H1 (cell line): Measurements from ENCODE around the gene TRIM24. TPM values are rescaled to one million over a fixed set of nuclear protein-coding genes. Genes with fewer than 3 reads are reported as not detected.

Source experiments
- CTCF ChIA-PET: fragments of 300-600 bp; sonication (Branson Sonifier 250); formaldehyde crosslinking; loops from one replicate; lab custom pipeline; 2021; ENCODE audit not compliant: partially characterized antibody; lab: Charles Lee
- POLR2A ChIA-PET: fragments of 300-600 bp; sonication (Branson Sonifier 250); formaldehyde crosslinking; loops from one replicate; lab custom pipeline; 2021; ENCODE audit warnings: inconsistent platforms; ENCODE audit not compliant: partially characterized antibody; lab: Charles Lee
- DNase-seq, 2 experiments: peaks; one replicate each; pipeline versions ENCODE4 v3.0.0 to v3.0.0-alpha.2; 2010 to 2022; ENCODE audit warnings: low spot score in 2 of 2, low read depth in 1 of 2, mixed read lengths in 1 of 2
- FAIRE-seq: peaks from 2 replicates; lab custom pipeline; 2011; peaks lifted over from hg19 to GRCh38; lab: Jason Lieb, UNC
- H2AFZ ChIP-seq: 2 replicates; pipeline ENCODE4 v1.8.1; 2012; ENCODE audit warnings: low read length, inconsistent platforms
- H2AK5ac ChIP-seq: 2 replicates; pipeline ENCODE4 v1.6.1; 2013; ENCODE audit warnings: low read depth, low read length
- H2BK120ac ChIP-seq: replicated peaks from 2 replicates; pipeline ENCODE3; 2013; ENCODE audit warnings: low read depth, low read length, inconsistent platforms
- H2BK12ac ChIP-seq: 2 replicates; pipeline ENCODE4 v1.6.1; 2013; ENCODE audit warnings: low read depth, low read length
- H2BK15ac ChIP-seq: 2 replicates; pipeline ENCODE4 v1.6.1; 2013; ENCODE audit warnings: low read length
- H2BK20ac ChIP-seq: 2 replicates; pipeline ENCODE4 v1.6.1; 2013; ENCODE audit warnings: low read length
- H2BK5ac ChIP-seq: 2 replicates; pipeline ENCODE4 v1.6.1; 2013; ENCODE audit warnings: low read depth, low read length
- H3K14ac ChIP-seq: 2 replicates; pipeline ENCODE4 v1.6.1; 2013; ENCODE audit warnings: inconsistent platforms; ENCODE audit not compliant: insufficient read length
- H3K18ac ChIP-seq: 2 replicates; pipeline ENCODE4 v1.6.1; 2013; ENCODE audit warnings: low read length; ENCODE audit errors: extremely low read depth
- H3K23ac ChIP-seq: 2 replicates; pipeline ENCODE4 v1.6.1; 2013; ENCODE audit warnings: inconsistent platforms; ENCODE audit not compliant: insufficient read length
- H3K23me2 ChIP-seq: 2 replicates; pipeline ENCODE4 v1.6.1; 2013; ENCODE audit warnings: low read depth, low read length
- H3K27ac ChIP-seq: 2 replicates; pipeline ENCODE4 v1.6.1; 2011; ENCODE audit warnings: low read depth, low read length, inconsistent platforms
- H3K27me3 ChIP-seq, 4 experiments: replicated peaks in 1 of 4; 1 replicate in 1 of 4; 2 replicates in 3 of 4; pipeline versions ENCODE4 v1.6.1 to v1.8.1; 2011 to 2013; ENCODE audit warnings: low read length in 3 of 4, mild to moderate bottlenecking in 3 of 4, inconsistent platforms in 2 of 4, mixed read lengths in 2 of 4, moderate library complexity in 1 of 4; ENCODE audit not compliant: control insufficient read depth in 3 of 4, insufficient read depth in 3 of 4; ENCODE audit errors: extremely low read depth in 1 of 4
- H3K36me3 ChIP-seq, 4 experiments: 2 replicates each; pipeline versions ENCODE4 v1.6.1 to v1.8.1; 2011 to 2013; ENCODE audit warnings: mild to moderate bottlenecking in 4 of 4, low read length in 3 of 4, moderate library complexity in 2 of 4, control low read depth in 1 of 4, inconsistent platforms in 1 of 4; ENCODE audit not compliant: insufficient read depth in 4 of 4, control insufficient read depth in 2 of 4
- H3K4ac ChIP-seq: replicated peaks from 2 replicates; pipeline ENCODE3; 2013; ENCODE audit warnings: low read length, low read depth, mixed read lengths, inconsistent platforms; ENCODE audit not compliant: insufficient read length
- H3K4me1 ChIP-seq, 4 experiments: replicated peaks in 1 of 4; 1 replicate in 1 of 4; 2 replicates in 3 of 4; pipeline versions ENCODE4 v1.6.1 to v1.8.1; 2011 to 2013; ENCODE audit warnings: low read length in 3 of 4, inconsistent platforms in 2 of 4, mixed read lengths in 1 of 4; ENCODE audit not compliant: insufficient read depth in 4 of 4, control insufficient read depth in 3 of 4
- H3K4me2 ChIP-seq, 2 experiments: 2 replicates each; pipeline versions ENCODE4 v1.6.1 to v1.8.1; 2011 to 2013; ENCODE audit warnings: low read depth in 2 of 2, low read length in 2 of 2, control low read depth in 1 of 2, inconsistent platforms in 1 of 2, mild to moderate bottlenecking in 1 of 2; ENCODE audit not compliant: insufficient read depth in 1 of 2
- H3K4me3 ChIP-seq, 4 experiments: fragments of 200-600, 300-600 bp in 1 of 4; sonication (generic), shearing (Covaris generic), sonication (Bioruptor Twin) in 1 of 4; 2 replicates each; pipeline versions ENCODE4 v1.5.1 to v1.8.1; 2011 to 2016; ENCODE audit warnings: low read length in 4 of 4, low read depth in 3 of 4, control low read depth in 2 of 4, inconsistent platforms in 2 of 4, mild to moderate bottlenecking in 2 of 4, mixed read lengths in 1 of 4, moderate library complexity in 1 of 4; ENCODE audit not compliant: insufficient read depth in 2 of 4; ENCODE audit errors: extremely low read depth in 1 of 4
- H3K56ac ChIP-seq: replicated peaks from 2 replicates; pipeline ENCODE3; 2013; ENCODE audit warnings: low read depth, mild to moderate bottlenecking, mixed read lengths, low read length, inconsistent platforms; ENCODE audit not compliant: insufficient read length
- H3K79me1 ChIP-seq: 2 replicates; pipeline ENCODE4 v1.6.1; 2013; ENCODE audit warnings: low read depth, low read length, control low read depth
- H3K79me2 ChIP-seq, 2 experiments: 2 replicates each; pipeline versions ENCODE4 v1.6.1 to v1.8.1; 2012 to 2013; ENCODE audit warnings: low read length in 2 of 2, mild to moderate bottlenecking in 2 of 2, inconsistent platforms in 1 of 2; ENCODE audit not compliant: insufficient read depth in 2 of 2, control insufficient read depth in 1 of 2
- H3K9ac ChIP-seq, 4 experiments: replicated peaks in 1 of 4; 1 replicate in 1 of 4; 2 replicates in 3 of 4; pipeline versions ENCODE4 v1.6.1 to v1.8.1; 2011 to 2013; ENCODE audit warnings: low read depth in 3 of 4, low read length in 3 of 4, control low read depth in 2 of 4, mild to moderate bottlenecking in 2 of 4, moderate library complexity in 2 of 4, inconsistent platforms in 1 of 4; ENCODE audit errors: extremely low read depth in 1 of 4
- H3K9me3 ChIP-seq, 2 experiments: 2 replicates each; pipeline versions ENCODE4 v1.6.1 to v1.8.1; 2012 to 2013; ENCODE audit warnings: mild to moderate bottlenecking in 2 of 2, moderate library complexity in 2 of 2, control low read depth in 1 of 2, inconsistent platforms in 1 of 2, low read depth in 1 of 2, low read length in 1 of 2, mixed read lengths in 1 of 2; ENCODE audit not compliant: insufficient read depth in 2 of 2
- H4K20me1 ChIP-seq, 2 experiments: replicated peaks in 1 of 2; 2 replicates each; pipeline versions ENCODE3 to v1.8.1; 2011 to 2013; ENCODE audit warnings: inconsistent platforms in 2 of 2, low read length in 2 of 2, mild to moderate bottlenecking in 1 of 2; ENCODE audit not compliant: insufficient read depth in 2 of 2, control insufficient read depth in 1 of 2
- H4K5ac ChIP-seq: 2 replicates; pipeline ENCODE4 v1.6.1; 2013; ENCODE audit warnings: low read length, low read depth, mixed read lengths, inconsistent platforms; ENCODE audit not compliant: insufficient read length
- H4K8ac ChIP-seq: 2 replicates; pipeline ENCODE4 v1.8.0; 2013; ENCODE audit warnings: mild to moderate bottlenecking, moderate library complexity, low read length, inconsistent platforms; ENCODE audit not compliant: insufficient read depth; ENCODE audit errors: extremely low read depth
- H4K91ac ChIP-seq: replicated peaks from 2 replicates; pipeline ENCODE3; 2013; ENCODE audit warnings: low read length, mixed read lengths, inconsistent platforms; ENCODE audit not compliant: insufficient read length
- CEBPB ChIP-seq: IDR thresholded peaks from 2 replicates; pipeline ENCODE4 v1.6.1; 2012; ENCODE audit warnings: low read depth, low read length
- EZH2 ChIP-seq: fragments of 200-600 bp; sonication (generic); IDR thresholded peaks from 2 replicates; pipeline ENCODE4 v1.7.1; 2012; ENCODE audit warnings: low read depth, mild to moderate bottlenecking, moderate library complexity, low read length, inconsistent platforms; ENCODE audit not compliant: severe bottlenecking
- HDAC6 ChIP-seq: IDR thresholded peaks from one replicate; pipeline ENCODE4 v1.7.1; 2012; ENCODE audit warnings: low read depth, mild to moderate bottlenecking, inconsistent platforms, low read length, moderate library complexity
- JUN ChIP-seq: IDR thresholded peaks from 2 replicates; pipeline ENCODE4 v1.6.1; 2011; ENCODE audit warnings: low read depth, mild to moderate bottlenecking, improper control_type of control experiment, low read length
- KDM1A ChIP-seq: fragments of 200-600, 300-600 bp; sonication (generic); IDR thresholded peaks from 2 replicates; pipeline ENCODE4 v1.7.1; 2016; ENCODE audit warnings: mild to moderate bottlenecking, low read length, borderline replicate concordance
- KDM5A ChIP-seq: fragments of 200-600 bp; IDR thresholded peaks from 2 replicates; pipeline ENCODE4 v1.7.1; 2012; ENCODE audit warnings: mild to moderate bottlenecking, low read length, inconsistent platforms, mixed read lengths
- PHF8 ChIP-seq: fragments of 200-600 bp; sonication (generic); conservative IDR thresholded peaks from 2 replicates; pipeline ENCODE4 v1.7.1; 2012; ENCODE audit warnings: low read depth, mild to moderate bottlenecking, inconsistent platforms, low read length, moderate library complexity
- POLR2AphosphoS5 ChIP-seq: IDR thresholded peaks from 2 replicates; pipeline ENCODE4 v1.6.1; 2011; ENCODE audit warnings: low read depth, low read length
- RFX5 ChIP-seq: IDR thresholded peaks from 2 replicates; pipeline ENCODE4 v1.6.1; 2011; ENCODE audit warnings: low read depth, low read length, improper control_type of control experiment, borderline replicate concordance
- RNF2 ChIP-seq: fragments of 200-900, 300-1000 bp; sonication (generic); IDR thresholded peaks from 2 replicates; pipeline ENCODE4 v1.7.1; 2016; ENCODE audit warnings: borderline replicate concordance, low read depth, mild to moderate bottlenecking, antibody characterized with exemption, low read length; ENCODE audit not compliant: poor library complexity, severe bottlenecking; ENCODE audit errors: missing control alignments
- SIRT6 ChIP-seq: IDR thresholded peaks from one replicate; pipeline ENCODE4 v1.7.1; 2012; ENCODE audit warnings: low read length, inconsistent platforms
- SUZ12 ChIP-seq: fragments of 200-600 bp; sonication (generic); IDR thresholded peaks from 2 replicates; pipeline ENCODE4 v1.6.1; 2012; ENCODE audit warnings: mild to moderate bottlenecking, inconsistent platforms, low read length, moderate library complexity, mixed read lengths
- TAF7 ChIP-seq: optimal IDR thresholded peaks from 2 replicates; pipeline ENCODE3; 2011; ENCODE audit warnings: low read depth, mild to moderate bottlenecking, inconsistent platforms, low read length, moderate library complexity, borderline replicate concordance
- WGBS, 2 experiments: shearing (Covaris generic) in 1 of 2; methylation state at CpG; one replicate each; pipeline versions ENCODE4 v1.1.6 to v1.1.7; 2013 to 2015; ENCODE audit warnings: low lambda C conversion rate in 2 of 2, mixed read lengths in 2 of 2, inconsistent platforms in 1 of 2, low coverage in 1 of 2, missing lambda C conversion rate in 1 of 2; ENCODE audit not compliant: insufficient replicate concordance in 2 of 2, insufficient coverage in 1 of 2, insufficient read length in 1 of 2; ENCODE audit errors: extremely low coverage in 1 of 2, missing lambda C conversion rate in 1 of 2; 5-methylcytosine and 5-hydroxymethylcytosine counted together
- polyA plus RNA-seq, 7 experiments: library from polyadenylated mRNA; depleted of rRNA in 3 of 7; stranded (reverse) in 5 of 7; unstranded in 2 of 7; fragments of >200 nt in 5 of 7; fragments of 200-250 nt in 2 of 7; gene quantifications; 1 replicate in 5 of 7; 2 replicates in 1 of 7; 4 replicates in 1 of 7; pipeline versions ENCODE4 v1.2.1 to v1.2.3, GENCODE V29; 2011 to 2013; ENCODE audit warnings: missing spikeins in 2 of 7, mixed read lengths in 2 of 7
- total RNA-seq: library from RNA; stranded (reverse); fragmentation: NEBNext Ultra II Directional; extraction: Animal tissue kit (Norgen Biotek cat#: 25700); gene quantifications from 2 replicates; pipeline ENCODE4 v1.2.1, GENCODE V29; 2021

Gene TRIM24
- total and polyA plus RNA-seq, 2 of the 8 experiments (the other 6 are each of a cell fraction or from before 2014, with no cell fraction given) = 67.6 to 149 TPM

DNA sequence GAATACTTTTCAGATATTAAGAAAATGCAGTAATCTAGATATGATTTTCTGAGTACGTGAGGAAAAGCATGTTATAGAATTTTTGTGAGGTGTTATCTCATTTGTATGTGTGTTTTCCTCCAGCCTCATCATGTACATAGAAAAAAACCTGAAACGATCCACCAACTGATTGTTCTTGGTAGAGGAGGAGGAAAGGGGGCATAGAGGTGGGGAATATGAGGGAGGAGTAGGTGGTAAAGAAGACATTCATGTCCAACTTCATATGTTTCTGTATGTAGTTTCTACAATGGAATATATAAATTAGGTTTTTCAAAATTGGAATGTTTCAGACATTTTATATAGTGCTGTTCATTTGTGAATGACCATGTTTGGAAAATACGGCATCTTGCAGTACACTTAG is 109.4 kb downstream of the TRIM24 start:
- ChIA-PET POLR2A (no interaction called here), CTCF (no interaction called here)
- Histone ChIP-seq H3K36me3 (peaks cover 38 to 100% (median 76%) of the 10 kb centered on the region in 4 experiments), H3K27ac (no peak overlapping the region), H4K5ac (no peak overlapping the region), H3K27me3 (no peaks in the 10 kb centered on the region), H2BK20ac (no peak overlapping the region), H3K18ac (no peak overlapping the region), H3K9me3 (peaks cover 14 to 16% of the 10 kb centered on the region in 2 experiments), H2BK12ac (no peak overlapping the region), H2BK5ac (no peak overlapping the region), H3K23me2 (no peaks in the 10 kb centered on the region), H2BK120ac (no peak overlapping the region), H4K20me1 (no peaks in the 10 kb centered on the region), H2AFZ (no peak overlapping the region), H3K4ac (no peak overlapping the region), H2AK5ac (no peak overlapping the region), H3K4me3 (no peak overlapping the region), H3K79me2 (peaks cover 0 to 22% of the 10 kb centered on the region in 2 experiments; a peak in 2 of 4 replicates), H4K8ac (no peak overlapping the region), H3K9ac (no peak overlapping the region), H2BK15ac (no peak overlapping the region), H3K4me1 (no peaks in the 10 kb centered on the region), H3K14ac (no peak overlapping the region), H3K79me1 (no peaks in the 10 kb centered on the region; the same call in 1 of the 2 replicates), H4K91ac (no peak overlapping the region), H3K56ac (no peak overlapping the region), H3K23ac (no peak overlapping the region), H3K4me2 (no peak overlapping the region)
- no peak for TF ChIP-seq JUN
- TF ChIP-seq KDM5A = no peak
- TF ChIP-seq SIRT6 = no peak
- no peak for TF ChIP-seq EZH2
- no peak for TF ChIP-seq HDAC6
- no peak for TF ChIP-seq TAF7
- no peak for TF ChIP-seq SUZ12
- TF ChIP-seq CEBPB = no peak
- no peak for TF ChIP-seq POLR2AphosphoS5
- no peak for TF ChIP-seq RFX5
- TF ChIP-seq RNF2 = no peak
- no peak for TF ChIP-seq PHF8
- TF ChIP-seq KDM1A = no peak
- WGBS, 2 experiments = 95% methylated on average over 3 of the region's 3 CpGs; no CpG with 5 or more reads in 1 of the 2 experiments
- no peak for FAIRE-seq
- no peak for DNase-seq
